NCI-H82 (cell line): ENCODE data around the gene DNMT3A.
A peak's percentile ranks its signal among the peaks of the same experiment; 100 is the strongest.

Experiments
- DNase-seq: peaks from one replicate; lab custom pipeline; 2025; lab: John Stamatoyannopoulos, UW

The DNMT3A gene

DNA sequence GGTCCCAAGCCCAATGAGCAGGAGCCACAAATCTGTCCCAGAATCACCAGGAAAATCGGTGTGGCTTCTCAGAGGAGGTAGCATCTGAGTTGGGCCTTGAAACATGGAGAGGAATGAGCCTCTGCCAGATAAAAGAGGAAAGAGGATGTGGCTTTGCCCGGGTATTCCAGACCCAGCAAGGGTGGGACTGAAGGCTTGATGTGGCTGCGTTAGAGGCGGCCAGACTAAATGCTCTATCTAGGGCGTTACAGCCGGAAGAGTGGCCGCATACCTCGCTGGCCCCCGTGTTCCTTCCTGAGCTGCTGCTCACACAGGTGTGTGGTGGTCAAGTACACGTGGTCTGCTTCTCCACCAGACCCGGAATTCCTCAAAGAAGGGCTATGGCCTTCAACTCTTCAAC lies 139.4 kb downstream of the DNMT3A start:
- DNase-seq: no peak

DNA sequence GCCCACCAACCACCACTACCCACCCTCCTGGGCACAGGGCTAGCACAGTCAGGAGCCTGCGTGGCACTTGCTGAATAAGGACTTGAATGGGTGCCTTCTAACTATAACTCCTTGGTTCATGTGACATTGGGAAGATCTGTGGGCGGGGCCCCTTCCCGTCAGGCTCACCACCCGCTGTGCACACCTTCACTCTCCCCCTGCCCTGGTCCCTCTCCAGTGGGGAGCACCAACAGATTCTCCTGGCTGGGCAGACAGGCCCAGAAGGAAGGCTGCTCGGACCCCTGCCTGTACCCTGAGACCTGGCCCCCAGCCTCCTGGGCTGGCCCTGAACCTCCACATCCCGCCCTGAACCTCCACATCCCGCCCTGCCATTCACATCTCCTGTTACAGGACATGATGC lies 139.9 kb downstream of the DNMT3A start:
- no peak for DNase-seq

DNA sequence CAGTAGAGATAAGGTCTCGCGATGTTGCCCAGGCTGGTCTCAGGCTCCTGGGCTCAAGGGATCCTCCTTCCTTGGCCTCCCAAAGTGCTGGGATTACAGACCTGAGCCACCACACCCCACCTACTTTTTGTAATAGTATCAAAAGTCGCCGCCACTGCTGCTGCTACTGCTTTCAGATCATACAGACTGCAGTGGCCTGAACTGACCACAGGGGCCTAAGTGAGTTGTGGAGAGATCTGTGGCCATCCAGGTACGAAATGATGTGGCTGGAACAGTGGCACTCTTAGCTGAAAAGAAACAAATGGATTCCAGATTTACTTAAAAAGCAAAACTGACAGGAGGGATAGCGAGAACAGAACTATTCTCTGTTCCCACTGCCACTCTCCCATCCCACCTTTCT lies 140.5 kb downstream of the DNMT3A start:
- peak; percentile 37 for DNase-seq

DNA sequence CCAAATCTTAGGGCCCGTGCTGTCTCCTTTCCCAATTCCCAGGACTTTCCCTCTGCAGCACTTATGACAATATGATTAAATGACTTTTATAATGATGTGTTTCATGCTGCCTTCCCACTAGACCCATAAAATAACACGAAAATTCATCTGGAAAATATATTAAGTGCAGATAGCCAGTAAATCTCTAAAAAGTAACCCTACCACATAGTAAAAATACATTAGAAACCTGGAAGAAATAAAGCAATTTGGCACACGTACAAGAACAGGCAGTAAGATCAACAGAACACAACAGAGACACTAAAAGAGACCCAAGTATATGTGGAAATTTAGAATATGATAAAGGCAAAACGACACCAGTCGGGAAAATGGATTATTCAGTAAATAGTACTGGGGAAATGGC lies 143.1 kb downstream of the DNMT3A start:
- DNase-seq: no peak

DNA sequence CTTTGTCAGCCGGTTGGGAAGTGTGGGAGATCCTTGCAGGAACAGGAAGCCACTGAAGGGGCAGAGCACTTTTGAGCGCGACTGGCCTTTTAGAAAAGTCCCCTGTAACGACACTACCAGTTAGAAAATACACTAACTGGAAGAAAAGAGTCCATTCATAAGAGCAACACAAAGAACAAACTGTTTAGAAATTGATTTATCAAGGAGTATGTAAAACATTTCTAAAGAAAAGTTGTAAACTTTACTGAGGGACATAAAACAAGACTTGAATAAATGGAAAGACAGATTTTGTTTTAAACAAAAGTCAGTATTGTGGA lies 143.6 kb downstream of the DNMT3A start:
- DNase-seq: no peak

DNA sequence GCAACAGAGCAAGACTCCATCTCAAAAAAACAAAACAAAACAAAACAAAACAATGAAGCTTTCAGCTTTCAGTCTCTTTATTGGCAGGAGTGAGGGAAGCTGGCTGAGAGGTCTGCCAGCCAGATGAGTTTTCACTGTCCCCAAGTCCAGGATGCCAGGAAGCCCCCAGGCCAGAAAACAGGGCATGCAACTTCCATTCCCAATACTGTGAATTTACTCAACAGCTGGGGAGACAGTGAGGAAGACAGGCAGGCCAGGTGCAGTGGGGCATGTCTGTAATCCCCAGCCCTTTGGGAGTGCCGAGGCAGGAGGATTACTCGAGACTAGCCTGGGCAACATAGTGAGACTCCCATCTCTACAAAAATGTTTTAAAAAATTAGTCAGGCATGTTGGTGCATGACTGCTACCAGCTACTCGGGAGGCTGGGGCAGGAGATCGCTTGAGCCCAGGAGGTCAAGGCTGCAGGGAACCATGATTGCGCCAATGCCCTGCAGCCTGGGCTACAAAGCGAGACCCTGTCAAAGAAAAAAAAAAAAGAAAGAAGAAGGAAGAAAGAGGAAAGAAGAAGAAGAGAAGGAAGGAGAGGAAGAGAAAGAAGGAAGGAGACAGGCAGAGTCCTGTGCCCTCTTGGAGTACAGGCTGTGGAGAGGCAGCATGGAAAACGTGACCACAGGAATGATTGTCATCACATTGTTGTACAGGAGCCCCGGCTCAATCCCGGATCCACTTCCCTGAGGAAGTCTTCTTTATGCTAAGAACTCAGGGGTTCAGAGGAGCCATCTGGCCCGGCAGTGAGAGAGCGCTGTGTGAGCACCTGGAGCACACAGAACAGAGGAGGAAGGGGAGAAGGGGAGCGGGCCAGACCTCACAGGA lies 144.2 kb downstream of the DNMT3A start:
- peak; percentile 48 for DNase-seq

DNA sequence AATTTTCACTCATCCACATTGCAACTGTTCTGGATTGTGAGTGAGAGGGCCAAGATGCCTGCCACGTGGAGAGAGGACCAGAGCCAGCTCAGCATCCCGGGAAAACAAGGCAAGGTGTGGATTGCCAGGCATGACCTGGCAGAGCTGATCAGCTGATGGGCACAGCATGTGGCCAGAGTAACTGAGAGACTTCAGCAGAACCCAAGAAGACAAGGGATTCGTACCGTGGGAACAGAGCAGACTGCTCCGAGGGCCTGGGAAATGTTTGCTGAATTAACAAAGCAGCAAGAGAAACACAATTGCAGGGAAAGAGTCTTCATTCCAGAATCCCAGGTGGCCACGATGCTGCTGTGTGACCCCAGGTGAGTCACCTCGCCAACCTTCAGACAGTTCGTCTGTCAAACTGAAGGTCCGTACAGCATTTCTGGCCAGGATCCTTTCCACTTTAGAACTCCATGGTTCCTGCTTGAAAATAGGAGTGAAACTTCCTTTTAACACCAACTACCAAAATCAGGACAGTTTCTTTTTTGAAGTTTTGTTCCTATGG lies 147.1 kb downstream of the DNMT3A start:
- DNase-seq: no peak

DNA sequence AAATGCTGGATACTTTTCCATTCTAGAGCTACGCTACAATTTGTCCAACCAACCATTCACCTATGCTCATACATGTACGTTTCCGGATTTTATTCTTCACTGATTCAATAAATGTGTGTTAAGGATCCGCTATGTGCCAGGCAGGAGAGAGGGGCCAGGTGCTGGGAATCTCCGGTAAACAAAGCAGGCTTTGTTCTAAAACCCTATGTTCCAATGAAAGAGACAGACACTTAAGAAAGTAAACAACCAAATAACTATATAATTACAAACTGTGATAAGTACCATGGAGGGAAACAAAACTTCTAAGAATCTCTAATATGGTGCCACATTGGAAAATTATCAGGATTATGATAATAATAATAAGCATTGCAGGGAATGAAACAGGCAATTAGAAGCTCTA lies 151.2 kb downstream of the DNMT3A start:
- no peak for DNase-seq

DNA sequence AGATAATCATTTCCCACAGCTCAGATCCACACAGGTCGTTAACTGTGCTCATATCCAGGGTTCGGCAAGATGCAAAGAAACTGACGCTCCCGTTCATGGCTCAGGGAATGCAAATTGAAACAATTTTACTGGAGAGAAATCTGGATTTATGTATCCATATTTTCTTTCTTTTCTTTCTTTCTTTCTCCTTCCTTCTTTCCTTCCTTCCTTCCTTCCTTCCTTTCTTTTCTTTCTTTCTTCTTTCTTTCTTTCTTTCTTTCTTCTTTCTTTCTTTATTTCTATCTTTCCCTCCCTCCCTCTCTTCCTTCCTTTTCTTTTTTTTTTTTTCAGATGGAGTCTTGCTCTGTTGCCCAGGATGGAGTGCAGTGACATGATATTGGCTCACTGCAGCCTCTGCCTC lies 153.3 kb downstream of the DNMT3A start:
- no peak for DNase-seq

DNA sequence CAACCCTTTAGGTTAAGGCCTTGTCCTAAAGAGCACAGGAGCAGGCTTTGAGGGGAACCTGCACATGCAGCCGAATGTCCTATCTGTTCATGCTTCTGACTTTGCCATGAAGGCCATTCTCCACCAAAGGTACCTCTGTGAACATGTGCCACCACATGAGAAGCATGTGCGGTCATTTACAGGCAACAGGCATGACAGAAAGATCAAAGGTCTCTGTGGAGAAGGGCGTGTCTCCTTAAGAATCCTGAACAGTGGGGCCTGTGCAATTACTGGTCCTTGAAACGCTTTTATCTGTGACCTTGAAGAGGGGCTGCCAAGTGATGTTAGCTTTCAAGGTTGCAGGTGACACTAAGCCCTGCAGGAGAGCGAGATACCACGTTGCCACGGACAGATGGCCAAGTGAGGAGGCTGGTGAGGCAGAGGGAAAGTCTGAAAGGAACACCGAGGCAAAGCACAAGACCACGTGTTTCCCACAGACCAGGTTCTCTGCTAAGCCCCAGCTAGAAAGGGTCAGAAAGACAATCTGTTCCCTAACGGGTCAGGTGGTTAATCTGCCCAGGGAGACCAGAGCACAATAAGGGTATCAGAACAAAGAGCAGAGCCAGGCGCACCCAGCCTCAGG lies 153.9 kb downstream of the DNMT3A start:
- DNase-seq: peak; percentile 62

DNA sequence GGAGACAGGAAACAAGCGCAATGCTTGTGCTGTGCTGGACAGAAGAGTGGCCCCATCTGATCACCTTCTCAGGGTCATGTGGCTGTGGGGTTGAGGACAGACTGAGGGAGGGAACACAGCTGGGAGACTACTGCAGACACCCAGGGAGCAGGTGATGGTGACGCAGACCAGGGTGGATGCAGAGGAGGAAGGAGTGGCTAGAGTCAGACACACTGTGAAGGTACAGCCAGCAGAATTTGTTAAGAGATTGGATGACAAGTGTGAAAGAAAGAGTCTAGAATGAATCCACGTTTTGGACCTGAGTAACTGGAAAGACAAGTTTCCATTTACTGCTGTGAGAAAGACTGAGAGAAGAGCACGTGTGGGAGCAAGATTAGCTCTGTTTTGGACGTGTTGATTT lies 157.5 kb downstream of the DNMT3A start:
- DNase-seq: no peak

DNA sequence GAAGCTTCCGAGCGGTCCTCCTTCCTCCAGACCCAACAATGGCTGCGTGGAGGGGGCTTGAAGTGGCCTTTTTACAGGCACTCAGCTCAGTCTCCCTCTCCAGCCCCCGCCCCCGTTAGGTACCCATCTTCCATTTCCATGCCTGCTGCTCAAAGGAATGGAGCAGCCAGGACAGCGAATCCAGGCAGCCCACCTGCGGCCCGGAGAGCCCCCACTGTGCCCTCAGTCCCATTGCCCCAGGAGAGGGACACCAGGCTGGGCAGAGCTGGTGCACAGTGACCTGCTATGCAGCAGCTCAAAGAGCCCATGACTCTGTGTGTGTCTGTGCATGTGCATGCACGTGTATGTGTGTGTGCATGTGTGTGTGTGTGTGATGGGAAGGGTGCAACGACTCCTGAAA lies 162.7 kb downstream of the DNMT3A start:
- DNase-seq: no peak
